ENCODE measurements around the gene ATXN7.

DNA sequence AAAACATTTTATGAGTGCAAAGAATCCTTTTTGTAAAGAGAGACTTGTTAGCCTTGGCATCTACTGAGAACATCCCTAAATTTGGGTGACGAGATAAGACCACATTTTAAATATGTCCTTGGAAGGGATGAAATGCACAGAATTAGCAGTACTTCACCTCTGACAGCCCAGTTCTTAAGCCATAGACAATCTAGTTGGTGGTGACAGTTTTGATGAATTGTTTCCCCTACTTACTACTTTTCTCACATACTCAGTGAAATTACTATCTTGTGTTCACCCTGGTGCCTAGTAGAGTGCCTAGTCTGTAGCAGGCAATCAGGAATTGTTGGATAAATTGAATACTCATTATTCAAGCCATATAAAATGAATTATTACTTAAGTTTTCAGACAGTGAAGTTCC is 45.1 kb downstream of the ATXN7 start:
- TF ChIP-seq, protein P1, sequence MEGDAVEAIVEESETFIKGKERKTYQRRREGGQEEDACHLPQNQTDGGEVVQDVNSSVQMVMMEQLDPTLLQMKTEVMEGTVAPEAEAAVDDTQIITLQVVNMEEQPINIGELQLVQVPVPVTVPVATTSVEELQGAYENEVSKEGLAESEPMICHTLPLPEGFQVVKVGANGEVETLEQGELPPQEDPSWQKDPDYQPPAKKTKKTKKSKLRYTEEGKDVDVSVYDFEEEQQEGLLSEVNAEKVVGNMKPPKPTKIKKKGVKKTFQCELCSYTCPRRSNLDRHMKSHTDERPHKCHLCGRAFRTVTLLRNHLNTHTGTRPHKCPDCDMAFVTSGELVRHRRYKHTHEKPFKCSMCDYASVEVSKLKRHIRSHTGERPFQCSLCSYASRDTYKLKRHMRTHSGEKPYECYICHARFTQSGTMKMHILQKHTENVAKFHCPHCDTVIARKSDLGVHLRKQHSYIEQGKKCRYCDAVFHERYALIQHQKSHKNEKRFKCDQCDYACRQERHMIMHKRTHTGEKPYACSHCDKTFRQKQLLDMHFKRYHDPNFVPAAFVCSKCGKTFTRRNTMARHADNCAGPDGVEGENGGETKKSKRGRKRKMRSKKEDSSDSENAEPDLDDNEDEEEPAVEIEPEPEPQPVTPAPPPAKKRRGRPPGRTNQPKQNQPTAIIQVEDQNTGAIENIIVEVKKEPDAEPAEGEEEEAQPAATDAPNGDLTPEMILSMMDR (IDR thresholded peaks at IDR 0.05) = no peak
- TF ChIP-seq POLR2AphosphoS5 (IDR thresholded peaks at IDR 0.05) (no peak), POLR2A (IDR thresholded peaks at IDR 0.05) (no peak)

All from breast epithelium (tissue), 3 donors.